ENCODE data around the gene MBD5. TPM values are rescaled to one million over a fixed set of nuclear protein-coding genes. Genes with fewer than 3 reads are reported as not detected.
A peak's percentile ranks its signal among the peaks of the same experiment; 100 is the strongest.

Gene MBD5
- total and polyA plus RNA-seq, 7 donors: 2.3 to 81.1 (median 67.0) TPM

DNA sequence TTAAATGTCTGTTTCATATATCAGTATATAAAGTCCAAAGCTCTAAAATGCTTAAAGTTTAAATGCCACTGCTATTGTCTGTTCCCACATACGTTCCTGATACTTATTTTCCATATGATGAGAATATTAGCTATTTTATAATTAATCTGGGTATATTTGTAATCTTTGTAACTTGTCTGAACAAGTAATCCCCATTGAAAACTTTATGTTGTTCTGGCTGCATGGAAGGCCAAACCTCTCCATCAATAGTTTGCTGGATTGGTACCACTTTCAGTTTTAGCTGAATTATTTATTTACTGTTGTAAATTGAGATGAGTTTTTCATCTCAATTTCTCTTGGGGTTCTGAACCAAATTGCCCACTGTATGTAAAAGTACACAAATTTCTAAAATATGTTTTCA lies 1.5 kb downstream of the MBD5 start:
- DNase-seq: no peak
- H3K27me3 ChIP-seq: no peaks in the 10 kb centered on the region
- peak overlapping the region; percentile 97 to 98 (median 98) for H3K27ac ChIP-seq
- intact Hi-C loops (cut with DNase I): loop anchor here (10.0 kb wide), 1 partner anchor 622 kb away; the partner anchor contains the start of gene EPC2
- no peaks in the 10 kb centered on the region for H3K9me3 ChIP-seq
- TF ChIP-seq POLR2A (IDR thresholded peaks at IDR 0.05): no peak
- no peak for TF ChIP-seq EP300 (IDR thresholded peaks at IDR 0.05)
- TF ChIP-seq, protein P1, sequence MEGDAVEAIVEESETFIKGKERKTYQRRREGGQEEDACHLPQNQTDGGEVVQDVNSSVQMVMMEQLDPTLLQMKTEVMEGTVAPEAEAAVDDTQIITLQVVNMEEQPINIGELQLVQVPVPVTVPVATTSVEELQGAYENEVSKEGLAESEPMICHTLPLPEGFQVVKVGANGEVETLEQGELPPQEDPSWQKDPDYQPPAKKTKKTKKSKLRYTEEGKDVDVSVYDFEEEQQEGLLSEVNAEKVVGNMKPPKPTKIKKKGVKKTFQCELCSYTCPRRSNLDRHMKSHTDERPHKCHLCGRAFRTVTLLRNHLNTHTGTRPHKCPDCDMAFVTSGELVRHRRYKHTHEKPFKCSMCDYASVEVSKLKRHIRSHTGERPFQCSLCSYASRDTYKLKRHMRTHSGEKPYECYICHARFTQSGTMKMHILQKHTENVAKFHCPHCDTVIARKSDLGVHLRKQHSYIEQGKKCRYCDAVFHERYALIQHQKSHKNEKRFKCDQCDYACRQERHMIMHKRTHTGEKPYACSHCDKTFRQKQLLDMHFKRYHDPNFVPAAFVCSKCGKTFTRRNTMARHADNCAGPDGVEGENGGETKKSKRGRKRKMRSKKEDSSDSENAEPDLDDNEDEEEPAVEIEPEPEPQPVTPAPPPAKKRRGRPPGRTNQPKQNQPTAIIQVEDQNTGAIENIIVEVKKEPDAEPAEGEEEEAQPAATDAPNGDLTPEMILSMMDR (IDR thresholded peaks at IDR 0.05): no peak
- TF ChIP-seq POLR2AphosphoS5 (IDR thresholded peaks at IDR 0.05): no peak
- 40 to 41% methylated on average over 1 of the region's 1 CpG for WGBS, 2 donors
- peaks cover 0 to 5% (median 0%) of the 10 kb centered on the region in 4 donors for H3K36me3 ChIP-seq
- peaks cover 0 to 69% (median 48%) of the 10 kb centered on the region in 4 donors for H3K4me1 ChIP-seq
- peak overlapping the region; percentile 84 to 88 (median 86) for H3K4me3 ChIP-seq

GRCh38 chr2:148022882-148023281 lies 2.0 kb downstream of the MBD5 start:
- Histone ChIP-seq H3K9me3 (no peaks in the 10 kb centered on the region), H3K27ac (peak overlapping the region in 3 of 4 donors; percentile 97 to 98 (median 98)), H3K4me3 (peak overlapping the region; percentile 84 to 88 (median 86)), H3K4me1 (peaks cover 0 to 73% (median 50%) of the 10 kb centered on the region in 4 donors), H3K36me3 (peaks cover 0 to 5% (median 0%) of the 10 kb centered on the region in 4 donors), H3K27me3 (no peaks in the 10 kb centered on the region)
- TF ChIP-seq EP300 (IDR thresholded peaks at IDR 0.05): no peak
- TF ChIP-seq, protein P1 (IDR thresholded peaks at IDR 0.05): no peak
- no peak for TF ChIP-seq POLR2AphosphoS5 (IDR thresholded peaks at IDR 0.05)
- no peak for TF ChIP-seq POLR2A (IDR thresholded peaks at IDR 0.05)
- DNase-seq: no peak
- WGBS, 2 donors: 78 to 95% methylated on average over 2 of the region's 2 CpGs
- intact Hi-C loops (cut with DNase I): loop anchor here (10.0 kb wide), 1 partner anchor 622 kb away; the partner anchor contains the start of gene EPC2

GRCh38 chr2:148023861-148024260 lies 3.0 kb downstream of the MBD5 start:
- no peak overlapping the region for H3K4me3 ChIP-seq
- no peaks in the 10 kb centered on the region for H3K27me3 ChIP-seq
- peak overlapping the region in 2 of 4 donors; percentile 98 for H3K27ac ChIP-seq
- TF ChIP-seq, protein P1 (IDR thresholded peaks at IDR 0.05): no peak
- no peak for TF ChIP-seq EP300 (IDR thresholded peaks at IDR 0.05)
- no peak for TF ChIP-seq POLR2AphosphoS5 (IDR thresholded peaks at IDR 0.05)
- no peak for TF ChIP-seq POLR2A (IDR thresholded peaks at IDR 0.05)
- intact Hi-C loops (cut with DNase I): loop anchor here (10.0 kb wide), 1 partner anchor 621 kb away; the partner anchor contains the start of gene EPC2
- no peak for DNase-seq
- H3K4me1 ChIP-seq: peaks cover 0 to 73% (median 53%) of the 10 kb centered on the region in 4 donors
- H3K9me3 ChIP-seq: no peaks in the 10 kb centered on the region
- peaks cover 0 to 5% (median 0%) of the 10 kb centered on the region in 4 donors for H3K36me3 ChIP-seq

GRCh38 chr2:148026573-148026972 lies 5.7 kb downstream of the MBD5 start:
- WGBS, 2 donors: 97 to 98% methylated on average over 2 of the region's 2 CpGs
- peak overlapping the region in 1 of 4 donors; percentile 72 for H3K27ac ChIP-seq
- H3K4me3 ChIP-seq: no peak overlapping the region
- intact Hi-C loops (cut with DNase I): loop anchor here (10.0 kb wide), 1 partner anchor 618 kb away; the partner anchor contains the start of gene EPC2
- H3K27me3 ChIP-seq: no peaks in the 10 kb centered on the region
- H3K9me3 ChIP-seq: no peaks in the 10 kb centered on the region
- no peak for TF ChIP-seq EP300 (IDR thresholded peaks at IDR 0.05)
- TF ChIP-seq POLR2AphosphoS5 (IDR thresholded peaks at IDR 0.05): no peak
- DNase-seq: no peak
- H3K36me3 ChIP-seq: peaks cover 0 to 5% (median 0%) of the 10 kb centered on the region in 4 donors
- peaks cover 0 to 90% (median 55%) of the 10 kb centered on the region in 4 donors for H3K4me1 ChIP-seq

GRCh38 chr2:148027822-148028221 lies 6.9 kb downstream of the MBD5 start:
- intact Hi-C loops (cut with DNase I): loop anchor here (10.0 kb wide), 1 partner anchor 617 kb away; the partner anchor contains the start of gene EPC2
- DNase-seq: no peak
- peaks cover 0 to 5% (median 0%) of the 10 kb centered on the region in 4 donors for H3K36me3 ChIP-seq
- no peaks in the 10 kb centered on the region for H3K9me3 ChIP-seq
- TF ChIP-seq, protein P1 (IDR thresholded peaks at IDR 0.05): no peak
- no peak for TF ChIP-seq EP300 (IDR thresholded peaks at IDR 0.05)
- TF ChIP-seq POLR2AphosphoS5 (IDR thresholded peaks at IDR 0.05): no peak
- TF ChIP-seq POLR2A (IDR thresholded peaks at IDR 0.05): no peak
- H3K4me3 ChIP-seq: no peak overlapping the region
- H3K4me1 ChIP-seq: peaks cover 0 to 94% (median 53%) of the 10 kb centered on the region in 4 donors
- no peaks in the 10 kb centered on the region for H3K27me3 ChIP-seq
- peak overlapping the region in 2 of 4 donors; percentile 62 to 72 for H3K27ac ChIP-seq
- 82 to 88% methylated on average over 1 of the region's 1 CpG for WGBS, 2 donors
